Smooth muscle cell (in vitro differentiated cells): ENCODE data around the gene PSMB10. TPM values are rescaled to one million over a fixed set of nuclear protein-coding genes. Genes with fewer than 3 reads are reported as not detected.

Source experiments
- DNase-seq: peaks from one replicate; lab custom pipeline; 2025; ENCODE audit not compliant: unreplicated experiment; lab: John Stamatoyannopoulos, UW
- H2AFZ ChIP-seq: fragments of 200-600 bp; sonication (generic); 2 replicates; pipeline ENCODE4 v1.6.0; 2016; ENCODE audit warnings: antibody characterized with exemption, low read depth, mild to moderate bottlenecking
- H3F3A ChIP-seq: fragments of 200-600 bp; sonication (generic); 2 replicates; pipeline ENCODE4 v1.6.0; 2017; ENCODE audit warnings: antibody characterized with exemption, low read depth
- H3K27ac ChIP-seq: fragments of 200-600 bp; sonication (generic); 2 replicates; pipeline ENCODE4 v1.5.1; 2016; ENCODE audit warnings: low read depth, mild to moderate bottlenecking
- H3K27me3 ChIP-seq: fragments of 200-600 bp; sonication (generic); 2 replicates; pipeline ENCODE4 v1.6.1; 2016; ENCODE audit warnings: low read depth, mild to moderate bottlenecking
- H3K36me3 ChIP-seq: fragments of 200-600 bp; sonication (generic); 2 replicates; pipeline ENCODE4 v1.5.1; 2016; ENCODE audit warnings: low read depth
- H3K4me1 ChIP-seq: fragments of 200-600 bp; sonication (generic); 2 replicates; pipeline ENCODE4 v1.5.1; 2016; ENCODE audit warnings: low read depth
- H3K4me2 ChIP-seq: fragments of 200-600 bp; sonication (generic); 2 replicates; pipeline ENCODE4 v1.6.0; 2016; ENCODE audit warnings: mild to moderate bottlenecking
- H3K4me3 ChIP-seq: fragments of 200-600 bp; sonication (generic); 2 replicates; pipeline ENCODE4 v1.5.1; 2016; ENCODE audit warnings: mild to moderate bottlenecking
- H3K79me2 ChIP-seq: fragments of 200-600 bp; sonication (generic); 2 replicates; pipeline ENCODE4 v1.6.0; 2016; ENCODE audit warnings: low read depth, mild to moderate bottlenecking
- H3K9ac ChIP-seq: fragments of 200-600 bp; sonication (generic); 2 replicates; pipeline ENCODE4 v1.6.0; 2016; ENCODE audit warnings: low read depth
- H3K9me3 ChIP-seq: fragments of 200-600 bp; sonication (generic); replicated peaks from 2 replicates; pipeline ENCODE4 v1.5.1; 2016; ENCODE audit warnings: low read depth
- H4K20me1 ChIP-seq: fragments of 200-600 bp; sonication (generic); 2 replicates; pipeline ENCODE4 v1.6.0; 2016; ENCODE audit warnings: low read depth
- CTCF ChIP-seq: fragments of 200-600 bp; sonication (generic); IDR thresholded peaks from 2 replicates; pipeline ENCODE4 v1.5.1; 2017; ENCODE audit warnings: borderline replicate concordance, mild to moderate bottlenecking, antibody characterized with exemption; ENCODE audit not compliant: insufficient read depth, poor library complexity, severe bottlenecking
- WGBS: methylation state at CpG from one replicate; pipeline ENCODE4 v1.1.7; 2016; ENCODE audit warnings: low lambda C conversion rate; 5-methylcytosine and 5-hydroxymethylcytosine counted together
- polyA plus RNA-seq: library from polyadenylated mRNA; unstranded; fragments of >200 nt; fragmentation: Nextera tagmentation; extraction: Ambion mirVana; gene quantifications from 2 replicates; pipeline ENCODE4 v1.2.1, GENCODE V29; 2016
- total RNA-seq: library from RNA; depleted of rRNA; stranded (reverse); fragments of >200 nt; gene quantifications from 2 replicates; pipeline ENCODE4 v1.2.3, GENCODE V29; 2014

Gene PSMB10
- total and polyA plus RNA-seq, 2 experiments from 2014 or later: 17.3 to 38.4 TPM

- Histone ChIP-seq H3F3A (peaks cover 10% of the 10 kb centered on the region), H3K27me3 (no peaks in the 10 kb centered on the region), H3K36me3 (no peaks in the 10 kb centered on the region), H3K4me1 (no peaks in the 10 kb centered on the region), H3K9ac (no peak overlapping the region), H3K79me2 (peaks cover 15% of the 10 kb centered on the region), H3K4me3 (no peak overlapping the region), H3K4me2 (no peak overlapping the region), H4K20me1 (peaks cover 86% of the 10 kb centered on the region), H2AFZ (no peak overlapping the region), H3K9me3 (no peaks in the 10 kb centered on the region), H3K27ac (no peak overlapping the region)
- 73% methylated on average over 7 of the region's 7 CpGs for WGBS
- TF ChIP-seq CTCF: no peak
- no peak for DNase-seq
Measured at GRCh38 chr16:67914758-67915495, 21.7 kb downstream of the PSMB10 start.

- peaks cover 11% of the 10 kb centered on the region for H3K79me2 ChIP-seq
- TF ChIP-seq CTCF: no peak
- no peaks in the 10 kb centered on the region for H3K9me3 ChIP-seq
- no peaks in the 10 kb centered on the region for H3K27me3 ChIP-seq
- H4K20me1 ChIP-seq: peaks cover 79% of the 10 kb centered on the region
- no peaks in the 10 kb centered on the region for H3K36me3 ChIP-seq
- 58% methylated on average over 2 of the region's 2 CpGs for WGBS
- no peak overlapping the region for H3K4me3 ChIP-seq
- no peak overlapping the region for H3K4me2 ChIP-seq
- no peaks in the 10 kb centered on the region for H3K4me1 ChIP-seq
- H3K9ac ChIP-seq: no peak overlapping the region
- peak; percentile 6 for DNase-seq
- no peaks in the 10 kb centered on the region for H3F3A ChIP-seq
- no peak overlapping the region for H3K27ac ChIP-seq
- no peak overlapping the region for H2AFZ ChIP-seq
Measured at GRCh38 chr16:67910158-67910557, 26.5 kb downstream of the PSMB10 start.

GRCh38 chr16:67909056-67909742 lies 27.5 kb downstream of the PSMB10 start:
- Histone ChIP-seq H3K27ac (no peak overlapping the region), H3K9me3 (no peaks in the 10 kb centered on the region), H4K20me1 (peaks cover 73% of the 10 kb centered on the region)

More at GRCh38 chr16:67909056-67909742, 27.5 kb downstream of the PSMB10 start:
- Histone ChIP-seq H2AFZ (no peak overlapping the region), H3K4me1 (no peaks in the 10 kb centered on the region), H3F3A (no peaks in the 10 kb centered on the region), H3K36me3 (no peaks in the 10 kb centered on the region), H3K4me2 (no peak overlapping the region), H3K9ac (no peak overlapping the region), H3K27me3 (no peaks in the 10 kb centered on the region), H3K79me2 (peaks cover 3% of the 10 kb centered on the region), H3K4me3 (no peak overlapping the region)
- DNase-seq: no peak
- TF ChIP-seq CTCF: no peak
- 98% methylated on average over 36 of the region's 36 CpGs for WGBS
